ENCODE measurements around the gene ASTN1. TPM values are rescaled to one million over a fixed set of nuclear protein-coding genes. Genes with fewer than 3 reads are reported as not detected.
"Not testable (repeated sequence)": the region's sequence is repeated elsewhere in the genome, so short reads cannot be mapped to it uniquely, and the experiment has no call there.

ASTN1 gene
- total RNA-seq, 1 experiment from 2014 or later: not detected

DNA sequence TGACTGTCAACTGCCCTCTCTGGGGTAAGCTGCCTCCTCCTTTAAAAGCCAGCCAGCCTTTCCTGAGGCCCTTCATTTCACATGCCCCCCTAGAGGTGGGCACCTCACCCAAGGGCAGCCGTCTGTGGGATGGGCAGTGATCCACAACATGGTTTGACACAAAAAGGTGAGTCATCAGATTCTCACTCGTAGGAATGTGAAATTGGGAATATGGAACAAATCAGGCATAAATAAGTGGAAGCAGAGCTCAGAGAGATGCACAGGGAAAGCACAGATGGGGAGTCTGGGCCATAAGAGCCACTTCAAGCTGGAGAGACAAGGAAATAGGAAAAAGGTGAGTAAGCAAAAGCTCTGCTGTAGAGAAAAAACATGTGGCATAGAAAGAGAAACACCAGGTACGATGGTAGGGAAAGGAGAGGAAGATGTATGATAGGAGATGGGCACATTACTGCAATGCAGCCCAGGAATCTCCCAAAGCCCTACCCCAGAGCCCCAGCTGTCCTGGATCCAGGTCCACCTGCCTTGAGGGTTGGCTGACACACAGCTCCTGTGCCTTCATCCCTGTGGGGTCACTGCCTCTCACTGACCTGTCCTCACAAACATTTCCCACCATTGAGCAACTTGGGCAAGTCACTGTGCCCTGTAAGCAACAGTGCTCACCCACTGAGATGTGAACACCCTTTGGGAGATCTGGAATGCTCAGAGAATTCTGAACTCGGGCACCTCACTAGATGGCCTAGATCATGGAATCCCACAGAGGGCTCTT is 86.6 kb downstream of the ASTN1 start:
- BruUV-seq (replicated peaks): no TSS peak
- peak; percentile 59 for ATAC-seq
- H3K27me3 ChIP-seq (ENCODE audit: low read length): no peaks in the 10 kb centered on the region

DNA sequence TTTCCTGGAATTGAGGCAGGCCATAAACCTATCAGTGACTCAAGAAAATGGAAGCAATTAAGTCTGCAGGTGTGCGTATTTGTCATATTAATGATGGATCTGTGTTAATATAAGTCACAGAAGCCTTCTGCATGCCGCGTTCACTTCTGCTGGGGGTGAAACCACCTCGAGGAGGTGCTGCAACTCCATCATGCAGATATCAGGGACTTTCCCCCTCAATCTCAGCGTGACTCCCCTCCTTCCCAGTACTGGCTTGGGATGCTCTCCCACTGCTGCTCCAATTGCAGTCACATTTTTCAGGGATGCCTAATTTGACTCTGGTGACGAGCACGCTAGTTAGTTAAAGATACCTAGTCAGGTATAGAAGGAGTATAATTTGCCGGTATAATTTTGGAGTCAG is 87.5 kb downstream of the ASTN1 start:
- ATAC-seq (no peak), DNase-seq (no peak)
- Histone ChIP-seq H3K27me3 (ENCODE audit: low read length) (no peaks in the 10 kb centered on the region), H3K79me2 (ENCODE audit: low read length) (no peaks in the 10 kb centered on the region), H3K9me2 (replicated peaks; ENCODE audit: low read length) (no peaks in the 10 kb centered on the region), H3K4me3 (ENCODE audit: low read length) (no peak overlapping the region), H2AFZ (ENCODE audit: low read length) (no peak overlapping the region), H3K4me2 (ENCODE audit: low read length) (no peak overlapping the region), H3K9ac (ENCODE audit: low read length) (no peak overlapping the region), H3K36me3 (ENCODE audit: low read depth, low read length) (no peaks in the 10 kb centered on the region), H3F3A (ENCODE audit: low read length, unreplicated experiment) (no peaks in the 10 kb centered on the region), H3K4me1 (ENCODE audit: insufficient read depth, low read length) (peaks cover 17% of the 10 kb centered on the region), H3K9me3 (ENCODE audit: low read length) (no peaks in the 10 kb centered on the region), H4K20me1 (ENCODE audit: low read length) (no peaks in the 10 kb centered on the region), H3K27ac (ENCODE audit: low read length) (no peak overlapping the region)
- POLR2A ChIA-PET (ENCODE audit: unreplicated experiment): no interaction called here
- CTCF ChIA-PET: interaction anchor here (0.6 kb wide), 1 partner anchor 98 kb away, joined by 3 read pairs; no protein-coding TSS in a partner anchor
- BruUV-seq (replicated peaks): no TSS peak
- intact Hi-C loops (cut with micrococcal nuclease): no loop called here
- TF ChIP-seq, protein P1, sequence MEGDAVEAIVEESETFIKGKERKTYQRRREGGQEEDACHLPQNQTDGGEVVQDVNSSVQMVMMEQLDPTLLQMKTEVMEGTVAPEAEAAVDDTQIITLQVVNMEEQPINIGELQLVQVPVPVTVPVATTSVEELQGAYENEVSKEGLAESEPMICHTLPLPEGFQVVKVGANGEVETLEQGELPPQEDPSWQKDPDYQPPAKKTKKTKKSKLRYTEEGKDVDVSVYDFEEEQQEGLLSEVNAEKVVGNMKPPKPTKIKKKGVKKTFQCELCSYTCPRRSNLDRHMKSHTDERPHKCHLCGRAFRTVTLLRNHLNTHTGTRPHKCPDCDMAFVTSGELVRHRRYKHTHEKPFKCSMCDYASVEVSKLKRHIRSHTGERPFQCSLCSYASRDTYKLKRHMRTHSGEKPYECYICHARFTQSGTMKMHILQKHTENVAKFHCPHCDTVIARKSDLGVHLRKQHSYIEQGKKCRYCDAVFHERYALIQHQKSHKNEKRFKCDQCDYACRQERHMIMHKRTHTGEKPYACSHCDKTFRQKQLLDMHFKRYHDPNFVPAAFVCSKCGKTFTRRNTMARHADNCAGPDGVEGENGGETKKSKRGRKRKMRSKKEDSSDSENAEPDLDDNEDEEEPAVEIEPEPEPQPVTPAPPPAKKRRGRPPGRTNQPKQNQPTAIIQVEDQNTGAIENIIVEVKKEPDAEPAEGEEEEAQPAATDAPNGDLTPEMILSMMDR (conservative IDR thresholded peaks at IDR 0.05; ENCODE audit: low read depth, low read length): no peak
- no peak for TF ChIP-seq EZH2 (IDR thresholded peaks at IDR 0.05; ENCODE audit: low read length, unreplicated experiment)
- no peak for TF ChIP-seq EZH2phosphoT487 (IDR thresholded peaks at IDR 0.05; ENCODE audit: borderline replicate concordance, low read length)

More for the DNA sequence above, 86.6 kb downstream of the ASTN1 start:
- intact Hi-C loops (cut with micrococcal nuclease): no loop called here
- H3F3A ChIP-seq (ENCODE audit: low read length, unreplicated experiment): no peaks in the 10 kb centered on the region
- TF ChIP-seq EZH2phosphoT487 (IDR thresholded peaks at IDR 0.05; ENCODE audit: borderline replicate concordance, low read length) (no peak), EZH2 (IDR thresholded peaks at IDR 0.05; ENCODE audit: low read length, unreplicated experiment) (no peak)
- TF ChIP-seq, protein P1 (conservative IDR thresholded peaks at IDR 0.05; ENCODE audit: low read depth, low read length): no peak
- no peaks in the 10 kb centered on the region for H3K36me3 ChIP-seq (ENCODE audit: low read depth, low read length)
- no peak overlapping the region for H3K4me3 ChIP-seq (ENCODE audit: low read length)
- ChIA-PET POLR2A (ENCODE audit: unreplicated experiment) (no interaction called here), CTCF (interaction anchor here (0.6 kb wide), 1 partner anchor 180 kb away, joined by 5 read pairs; no protein-coding TSS in a partner anchor)
- no peaks in the 10 kb centered on the region for H4K20me1 ChIP-seq (ENCODE audit: low read length)
- H3K9me2 ChIP-seq (replicated peaks; ENCODE audit: low read length): no peaks in the 10 kb centered on the region
- H3K4me1 ChIP-seq (ENCODE audit: insufficient read depth, low read length): peaks cover 24% of the 10 kb centered on the region
- peak overlapping the region; percentile 28 for H3K27ac ChIP-seq (ENCODE audit: low read length)
- H3K79me2 ChIP-seq (ENCODE audit: low read length): no peaks in the 10 kb centered on the region
- DNase-seq: peak; percentile 67
- no peak overlapping the region for H3K9ac ChIP-seq (ENCODE audit: low read length)
- H2AFZ ChIP-seq (ENCODE audit: low read length): 0 out of 2 replicates have a peak overlapping the region, but pooled peaks have one; percentile 16
- H3K4me2 ChIP-seq (ENCODE audit: low read length): peak overlapping the region; percentile 31; the same call in 1 of the 2 replicates
- no peaks in the 10 kb centered on the region for H3K9me3 ChIP-seq (ENCODE audit: low read length)

DNA sequence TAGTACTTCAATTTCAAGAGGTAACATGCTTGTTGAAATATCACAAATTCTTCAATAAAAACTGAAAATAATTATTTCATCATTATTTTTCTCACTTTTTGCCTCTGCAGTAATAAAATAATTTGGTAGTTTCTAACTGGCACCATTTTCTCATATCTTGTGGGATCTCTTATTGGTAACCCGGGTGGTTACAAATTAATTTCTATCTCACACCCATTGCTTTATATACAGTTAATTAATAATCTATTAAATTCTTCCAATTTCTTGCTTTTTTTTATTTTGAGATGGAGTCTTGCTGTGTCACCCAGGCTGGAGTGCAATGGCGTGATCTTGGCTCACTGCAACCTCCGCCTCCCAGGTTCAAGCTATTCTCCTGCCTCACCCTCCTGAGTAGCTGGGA is 89.7 kb downstream of the ASTN1 start:
- H2AFZ ChIP-seq (ENCODE audit: low read length); H3K79me2 ChIP-seq (ENCODE audit: low read length); H3K36me3 ChIP-seq (ENCODE audit: low read depth, low read length); H3K9me2 ChIP-seq (replicated peaks; ENCODE audit: low read length); DNase-seq; H3F3A ChIP-seq (ENCODE audit: low read length, unreplicated experiment); H3K9me3 ChIP-seq (ENCODE audit: low read length); ATAC-seq; H3K4me3 ChIP-seq (ENCODE audit: low read length); POLR2A ChIA-PET (ENCODE audit: unreplicated experiment); CTCF ChIA-PET; H3K4me2 ChIP-seq (ENCODE audit: low read length); H3K9ac ChIP-seq (ENCODE audit: low read length); intact Hi-C loops (cut with micrococcal nuclease); H3K27ac ChIP-seq (ENCODE audit: low read length); H4K20me1 ChIP-seq (ENCODE audit: low read length); BruUV-seq (replicated peaks); H3K27me3 ChIP-seq (ENCODE audit: low read length): not testable (repeated sequence)
- peaks cover 17% of the 10 kb centered on the region for H3K4me1 ChIP-seq (ENCODE audit: insufficient read depth, low read length)
